Esophagus (tissue), 2 donors: ENCODE measurements around the gene ITPR1. TPM values are rescaled to one million over a fixed set of nuclear protein-coding genes. Genes with fewer than 3 reads are reported as not detected.

Experiments
- H3K27ac ChIP-seq, 2 donors: one replicate each; pipeline ENCODE4 v1.5.1; 2013; ENCODE audit warnings: low read depth in 2 of 2, mild to moderate bottlenecking in 2 of 2, inconsistent platforms in 1 of 2, low read length in 1 of 2, moderate library complexity in 1 of 2
- H3K27me3 ChIP-seq, 2 donors: one replicate each; pipeline ENCODE4 v1.6.1; 2013; ENCODE audit warnings: low read length in 2 of 2, control low read depth in 1 of 2, mild to moderate bottlenecking in 1 of 2; ENCODE audit not compliant: insufficient read depth in 2 of 2, control insufficient read depth in 1 of 2
- H3K36me3 ChIP-seq, 2 donors: one replicate each; pipeline ENCODE4 v1.6.1; 2013; ENCODE audit warnings: low read length in 1 of 2; ENCODE audit not compliant: control insufficient read depth in 2 of 2, insufficient read depth in 2 of 2
- H3K4me1 ChIP-seq, 2 donors: one replicate each; pipeline ENCODE4 v1.6.1; 2013; ENCODE audit warnings: low read length in 1 of 2; ENCODE audit not compliant: control insufficient read depth in 2 of 2, insufficient read depth in 2 of 2
- H3K4me3 ChIP-seq, 2 donors: one replicate each; pipeline ENCODE4 v1.5.1; 2013; ENCODE audit warnings: low read length in 2 of 2, mild to moderate bottlenecking in 2 of 2, low read depth in 1 of 2, moderate library complexity in 1 of 2
- H3K9me3 ChIP-seq, 2 donors: one replicate each; pipeline ENCODE4 v1.6.1; 2013; ENCODE audit warnings: mild to moderate bottlenecking in 2 of 2, low read depth in 1 of 2, low read length in 1 of 2, moderate library complexity in 1 of 2; ENCODE audit not compliant: control insufficient read depth in 2 of 2, insufficient read depth in 1 of 2
- WGBS, 2 donors: extraction: QIAGEN DNeasy Blood & Tissue Kit; methylation state at CpG; one replicate each; pipeline ENCODE4 v1.1.7; 2013; 5-methylcytosine and 5-hydroxymethylcytosine counted together
- polyA plus RNA-seq, 2 donors: library from polyadenylated mRNA; stranded (reverse); fragments of 200-250 nt; gene quantifications; one replicate each; pipeline ENCODE4 v1.2.3, GENCODE V29; 2013
- donor health status: healthy with polysubstance abuse.
- donor health status: Bipolar disorder and iron deficiency.

The ITPR1 gene
- polyA plus RNA-seq, 2 donors: 7.5 to 16.3 TPM

DNA sequence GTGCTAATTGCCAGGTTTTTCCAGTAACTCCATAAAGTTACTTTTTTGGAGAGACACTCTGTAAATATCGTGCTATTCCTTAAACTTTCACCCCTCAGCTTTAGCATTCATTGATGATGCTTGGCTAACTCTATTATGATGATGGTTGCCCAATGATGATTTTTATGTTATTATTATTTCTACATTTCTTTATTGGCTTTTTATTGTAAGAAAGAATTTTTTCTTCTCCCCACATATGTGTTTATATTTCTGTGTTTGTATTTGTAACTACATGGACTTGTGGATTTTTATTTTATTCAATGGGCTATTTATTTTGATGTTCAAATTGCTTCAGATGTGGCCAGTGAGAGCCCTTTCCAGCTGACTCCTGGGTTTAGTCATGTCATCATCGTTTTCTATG lies 323.6 kb downstream of the ITPR1 start:
- H3K27ac ChIP-seq: no peak overlapping the region
- H3K9me3 ChIP-seq: peaks cover 0 to 2% of the 10 kb centered on the region in 2 donors
- H3K27me3 ChIP-seq: no peaks in the 10 kb centered on the region
- H3K4me3 ChIP-seq: no peak overlapping the region
- peaks cover 3 to 8% of the 10 kb centered on the region in 2 donors for H3K36me3 ChIP-seq
- H3K4me1 ChIP-seq: no peaks in the 10 kb centered on the region
- 69 to 70% methylated on average over 2 of the region's 2 CpGs for WGBS, 2 donors

DNA sequence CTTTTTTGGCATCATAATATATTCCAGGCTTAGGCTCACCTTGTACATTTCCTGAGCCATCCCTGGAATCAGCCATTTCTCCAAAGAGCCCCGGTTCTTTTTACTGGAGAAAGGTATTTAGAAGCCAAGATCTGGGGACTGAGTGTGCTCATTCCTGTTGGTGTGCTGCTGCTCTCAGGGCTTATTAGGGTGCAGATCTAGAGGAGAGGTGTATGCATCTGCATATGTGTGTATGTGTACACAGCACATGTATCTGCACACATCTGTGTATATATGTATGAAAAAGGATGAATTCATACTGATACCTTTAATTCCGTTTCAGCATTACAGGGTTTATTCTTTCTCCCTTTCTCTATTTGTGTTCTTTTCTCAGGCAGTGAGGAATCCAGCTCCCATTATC lies 324.0 kb downstream of the ITPR1 start:
- H3K27me3 ChIP-seq: no peaks in the 10 kb centered on the region
- peaks cover 0 to 2% of the 10 kb centered on the region in 2 donors for H3K9me3 ChIP-seq
- H3K36me3 ChIP-seq: peaks cover 3 to 8% of the 10 kb centered on the region in 2 donors
- 67 to 77% methylated on average over 2 of the region's 2 CpGs for WGBS, 2 donors
- no peak overlapping the region for H3K27ac ChIP-seq
- H3K4me1 ChIP-seq: no peaks in the 10 kb centered on the region
- H3K4me3 ChIP-seq: no peak overlapping the region

DNA sequence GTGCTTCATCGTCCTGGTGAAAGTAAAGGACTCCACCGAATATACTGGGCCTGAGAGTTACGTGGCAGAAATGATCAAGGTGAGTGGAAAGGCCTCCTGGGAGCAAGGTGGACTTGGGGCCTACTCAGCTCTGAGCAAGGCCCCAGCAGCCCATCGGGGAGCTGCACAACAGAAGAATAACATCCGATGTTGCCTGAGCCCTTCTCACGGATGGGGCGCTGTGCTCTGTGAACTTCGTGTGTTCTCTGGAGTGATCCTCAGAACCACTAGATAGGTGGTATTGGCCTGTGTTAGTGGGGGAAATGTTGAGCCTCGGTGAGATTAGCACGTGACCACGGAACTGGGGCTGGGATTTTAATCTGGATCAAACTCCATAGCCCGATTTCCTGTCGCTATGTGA lies 325.0 kb downstream of the ITPR1 start:
- H3K27ac ChIP-seq: no peak overlapping the region
- peaks cover 3 to 8% of the 10 kb centered on the region in 2 donors for H3K36me3 ChIP-seq
- no peaks in the 10 kb centered on the region for H3K27me3 ChIP-seq
- peaks cover 0 to 2% of the 10 kb centered on the region in 2 donors for H3K9me3 ChIP-seq
- H3K4me3 ChIP-seq: no peak overlapping the region
- WGBS, 2 donors: 97 to 98% methylated on average over 13 of the region's 13 CpGs
- H3K4me1 ChIP-seq: no peaks in the 10 kb centered on the region

DNA sequence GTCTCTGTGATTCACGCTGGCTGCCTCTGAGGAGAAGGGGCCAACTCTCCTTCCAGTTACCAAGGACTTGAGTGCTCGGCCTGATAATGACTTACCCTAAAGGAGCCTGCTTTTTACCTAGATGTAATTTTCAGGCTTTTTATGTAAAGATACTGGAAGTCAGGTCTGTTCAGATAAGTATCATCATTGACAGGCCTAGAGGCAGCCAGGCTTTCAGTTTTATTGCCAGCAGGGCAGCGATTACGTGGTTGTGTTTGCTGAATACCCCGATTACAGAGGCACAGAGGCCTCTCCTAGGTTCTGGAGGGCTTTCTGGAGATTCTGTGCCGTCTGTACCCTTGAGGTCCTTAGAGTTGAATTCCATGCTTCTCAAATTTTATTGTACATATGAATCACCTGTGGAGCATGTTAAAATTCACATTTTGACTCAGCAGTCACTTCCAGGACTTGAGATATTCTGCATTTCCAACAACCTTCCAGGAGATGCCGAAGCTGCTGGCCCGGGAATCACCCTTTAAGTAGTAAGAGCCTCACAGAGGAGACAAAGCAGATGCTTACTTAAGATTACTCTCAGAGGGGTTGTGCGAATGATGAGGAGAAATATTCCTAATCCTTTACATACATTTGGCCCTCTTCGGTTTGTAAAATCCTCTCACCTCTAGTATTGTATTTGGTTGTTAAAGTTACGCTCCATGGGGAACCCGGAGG lies 326.0 kb downstream of the ITPR1 start:
- H3K4me1 ChIP-seq: peaks cover 0 to 2% of the 10 kb centered on the region in 2 donors
- no peak overlapping the region for H3K4me3 ChIP-seq
- peaks cover 0 to 2% of the 10 kb centered on the region in 2 donors for H3K9me3 ChIP-seq
- no peaks in the 10 kb centered on the region for H3K27me3 ChIP-seq
- H3K27ac ChIP-seq: no peak overlapping the region
- H3K36me3 ChIP-seq: peaks cover 3 to 6% of the 10 kb centered on the region in 2 donors
- 96% methylated on average over 12 of the region's 12 CpGs for WGBS, 2 donors

DNA sequence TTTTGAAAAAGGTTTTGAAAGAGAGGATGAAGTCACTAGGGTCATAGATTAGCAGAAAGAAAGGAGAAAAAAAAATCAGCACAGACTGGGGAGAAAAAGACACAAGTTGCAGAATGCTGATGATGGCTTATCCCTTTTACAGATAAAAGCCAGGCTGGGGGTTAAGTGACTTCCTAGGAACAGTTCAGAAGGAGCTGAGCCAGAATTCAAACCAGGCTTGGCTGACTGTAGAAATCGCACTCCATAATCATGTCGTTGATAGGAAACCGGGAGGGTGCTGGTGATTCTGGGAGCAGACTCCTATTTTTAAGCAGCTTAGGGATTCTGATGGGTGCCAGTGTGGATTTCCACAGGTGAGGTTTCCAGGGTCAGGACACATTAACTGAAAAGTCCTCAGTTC lies 326.6 kb downstream of the ITPR1 start:
- WGBS, 2 donors: 60 to 76% methylated on average over 3 of the region's 3 CpGs
- H3K9me3 ChIP-seq: peaks cover 0 to 2% of the 10 kb centered on the region in 2 donors
- no peak overlapping the region for H3K4me3 ChIP-seq
- no peaks in the 10 kb centered on the region for H3K27me3 ChIP-seq
- H3K4me1 ChIP-seq: peaks cover 0 to 8% of the 10 kb centered on the region in 2 donors
- H3K36me3 ChIP-seq: peaks cover under 1 to 9% of the 10 kb centered on the region in 2 donors
- no peak overlapping the region for H3K27ac ChIP-seq

DNA sequence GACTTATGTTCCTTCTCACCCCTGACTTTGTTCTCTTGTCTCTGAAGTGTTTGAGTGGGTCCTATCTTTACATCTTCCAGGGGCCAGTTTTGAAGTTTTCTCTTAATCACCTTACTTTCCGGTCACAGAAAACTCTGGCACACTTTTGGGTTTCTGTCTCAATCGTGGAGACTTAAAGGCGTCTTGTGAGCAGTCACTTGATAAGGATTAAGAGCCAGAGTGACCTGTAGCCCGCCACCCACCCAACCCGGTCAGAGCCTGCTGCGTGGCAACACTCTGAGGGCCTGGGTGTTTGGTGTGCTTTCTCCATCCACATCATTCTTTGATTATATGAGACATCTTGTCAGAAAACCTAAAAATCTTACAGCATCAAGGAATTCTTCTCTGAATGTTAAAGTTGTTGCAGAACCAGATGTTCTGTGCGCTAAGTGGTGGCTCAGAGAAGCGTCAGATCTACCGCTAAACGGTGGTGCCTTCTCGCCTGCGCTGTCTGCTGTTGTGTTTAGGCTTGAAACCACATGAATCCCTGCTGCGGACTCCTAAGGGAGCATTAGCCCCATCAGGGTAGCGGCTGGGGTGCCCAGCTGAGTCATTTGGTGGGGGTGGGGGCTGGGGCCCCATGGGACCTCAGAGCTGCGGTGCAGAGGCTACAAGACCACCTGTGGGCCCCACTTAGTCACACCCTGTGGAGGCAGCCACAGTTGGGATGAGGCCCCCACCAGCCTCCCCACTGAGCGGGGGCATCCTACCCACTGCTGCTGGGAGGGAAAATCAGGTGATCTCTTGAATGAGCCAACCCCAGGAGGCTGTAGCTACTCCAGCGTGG lies 327.4 kb downstream of the ITPR1 start:
- Histone ChIP-seq H3K27ac (no peak overlapping the region), H3K4me3 (no peak overlapping the region), H3K27me3 (no peaks in the 10 kb centered on the region), H3K9me3 (peaks cover 0 to 2% of the 10 kb centered on the region in 2 donors), H3K4me1 (peaks cover 0 to 9% of the 10 kb centered on the region in 2 donors), H3K36me3 (peaks cover 0 to 9% of the 10 kb centered on the region in 2 donors)
- WGBS, 2 donors: 93 to 94% methylated on average over 17 of the region's 17 CpGs

DNA sequence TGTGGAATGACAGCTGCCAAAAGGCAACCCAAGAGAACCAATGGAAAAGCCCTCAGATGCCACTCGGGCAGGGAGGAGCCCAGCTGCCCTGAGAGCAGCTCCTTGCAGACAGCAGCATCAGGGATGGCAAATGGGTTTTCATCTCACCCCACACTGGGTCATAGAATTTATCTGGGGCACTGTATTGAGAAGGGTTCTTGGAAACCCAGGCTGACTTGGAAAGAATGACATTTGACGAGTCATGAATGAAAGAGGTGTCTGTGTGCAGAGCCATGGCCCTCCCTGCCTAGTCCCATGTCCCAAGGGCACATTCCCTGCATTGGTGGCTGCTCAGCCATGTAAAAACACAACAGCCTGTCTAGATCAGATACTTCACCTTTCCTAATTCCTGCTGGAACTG lies 328.2 kb downstream of the ITPR1 start:
- WGBS, 2 donors: 69 to 71% methylated on average over 2 of the region's 2 CpGs
- H3K27me3 ChIP-seq: no peaks in the 10 kb centered on the region

DNA sequence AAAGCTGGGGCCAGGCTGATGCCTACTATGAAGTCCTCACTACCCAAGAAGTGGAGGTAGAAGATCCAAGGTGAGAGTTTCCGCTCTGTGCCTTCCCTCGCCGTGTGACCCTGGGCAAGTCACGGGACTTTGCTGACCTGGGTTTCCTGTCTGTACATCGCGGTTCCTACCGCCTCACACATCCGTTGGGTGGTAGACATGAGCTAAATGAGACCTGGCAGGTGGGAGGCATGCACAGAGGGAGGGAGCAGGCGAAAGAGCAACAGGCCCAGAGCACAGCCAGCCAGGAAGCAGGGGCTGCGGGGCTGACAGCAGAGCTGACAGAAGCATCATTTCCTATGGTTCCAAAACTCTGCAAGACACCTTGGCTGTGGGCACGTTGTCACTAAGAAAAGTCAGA lies 328.8 kb downstream of the ITPR1 start:
- WGBS, 2 donors: 79 to 81% methylated on average over 11 of the region's 11 CpGs
- Histone ChIP-seq H3K27me3 (no peaks in the 10 kb centered on the region), H3K4me1 (peaks cover 0 to 14% of the 10 kb centered on the region in 2 donors), H3K36me3 (peaks cover 2 to 9% of the 10 kb centered on the region in 2 donors), H3K27ac (no peak overlapping the region), H3K9me3 (peaks cover 0 to 2% of the 10 kb centered on the region in 2 donors), H3K4me3 (no peak overlapping the region)

More for the DNA sequence above, 328.2 kb downstream of the ITPR1 start:
- Histone ChIP-seq H3K27ac (no peak overlapping the region), H3K9me3 (peaks cover 0 to 2% of the 10 kb centered on the region in 2 donors), H3K36me3 (peaks cover 0 to 9% of the 10 kb centered on the region in 2 donors), H3K4me1 (peaks cover 0 to 10% of the 10 kb centered on the region in 2 donors), H3K4me3 (no peak overlapping the region)

DNA sequence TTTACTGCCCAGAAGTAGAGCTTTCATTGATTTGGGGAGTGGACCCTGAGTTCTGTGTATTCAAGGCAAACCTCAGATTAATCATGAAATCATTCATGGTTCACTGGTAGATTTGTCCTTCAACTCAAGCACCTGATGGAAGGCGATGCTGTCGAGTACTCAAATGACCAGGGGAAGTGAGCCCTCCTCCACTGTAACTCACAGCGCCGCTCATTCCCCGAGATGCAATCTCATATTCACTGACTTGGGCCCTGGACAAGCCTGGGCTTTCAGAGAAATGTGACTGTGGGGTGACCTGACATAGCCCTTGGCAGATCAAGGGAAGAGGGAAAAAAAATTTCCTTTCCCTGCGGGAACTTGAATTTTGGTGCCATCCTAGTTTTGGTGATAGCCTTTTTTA lies 329.4 kb downstream of the ITPR1 start:
- Histone ChIP-seq H3K27ac (peak overlapping the region in 1 of 2 donors; percentile 14), H3K4me1 (peaks cover 0 to 15% of the 10 kb centered on the region in 2 donors), H3K27me3 (no peaks in the 10 kb centered on the region), H3K36me3 (peaks cover 3 to 9% of the 10 kb centered on the region in 2 donors), H3K4me3 (no peak overlapping the region), H3K9me3 (peaks cover 0 to 1% of the 10 kb centered on the region in 2 donors)
- WGBS, 2 donors: 94% methylated on average over 6 of the region's 6 CpGs
